Ascending aorta (tissue), 2 donors: Measurements from ENCODE around the gene PLEKHM2. TPM values are rescaled to one million over a fixed set of nuclear protein-coding genes. Genes with fewer than 3 reads are reported as not detected.

Source experiments
- DNase-seq, 2 donors: peaks; one replicate each; pipeline ENCODE4 v3.0.0-alpha.2; 2019; ENCODE audit warnings: low spot score in 2 of 2
- H3K27ac ChIP-seq, 2 donors: fragments of 200-600 bp; sonication (generic); one replicate each; pipeline ENCODE4 v1.5.1; 2016 to 2017; ENCODE audit warnings: mild to moderate bottlenecking in 1 of 2
- H3K27me3 ChIP-seq: fragments of 200-600 bp; sonication (generic); one replicate; pipeline ENCODE4 v1.5.1; 2017
- H3K36me3 ChIP-seq, 2 donors: fragments of 200-600 bp; sonication (generic); one replicate each; pipeline ENCODE4 v1.5.1; 2016
- H3K4me1 ChIP-seq, 2 donors: fragments of 200-600 bp; sonication (generic); one replicate each; pipeline ENCODE4 v1.5.1; 2016 to 2017; ENCODE audit warnings: mild to moderate bottlenecking in 1 of 2
- H3K4me3 ChIP-seq, 2 donors: fragments of 200-600 bp; sonication (generic); one replicate each; pipeline ENCODE4 v1.5.1; 2016 to 2017; ENCODE audit warnings: mild to moderate bottlenecking in 1 of 2
- H3K9me3 ChIP-seq, 2 donors: fragments of 200-600 bp; sonication (generic); one replicate each; pipeline ENCODE4 v1.5.1; 2016
- intact Hi-C: fragments of 100-400 bp; cut with DNase I; formaldehyde crosslinking; loops from one replicate; pipeline ENCODE4 v1.15.1; 2023
- total RNA-seq: library from RNA; depleted of rRNA; stranded (reverse); fragments of >200 nt; gene quantifications from one replicate; pipeline ENCODE4 v1.1.0, GENCODE V29; 2016
- TF ChIP-seq, protein P1 (sequence below), 3 experiments: fragments of 200-600 bp in 2 of 3; fragments of 450-650 bp in 1 of 3; sonication (generic) in 2 of 3; IDR thresholded peaks; one replicate each; pipeline ENCODE4 v1.5.1; 2016 to 2019; ENCODE audit warnings: antibody characterized with exemption in 3 of 3, mild to moderate bottlenecking in 1 of 3, moderate library complexity in 1 of 3

The PLEKHM2 gene
- total RNA-seq, 1 donor from 2014 or later, result 129 TPM

- peaks cover 10 to 25% of the 10 kb centered on the region in 2 donors for H3K36me3 ChIP-seq
- DNase-seq, result no peak
- H3K27ac ChIP-seq, result peak overlapping the region; percentile 26 to 42
- H3K4me3 ChIP-seq, result no peak overlapping the region
- H3K4me1 ChIP-seq, result peaks cover 18 to 40% of the 10 kb centered on the region in 2 donors
- TF ChIP-seq, protein P1, sequence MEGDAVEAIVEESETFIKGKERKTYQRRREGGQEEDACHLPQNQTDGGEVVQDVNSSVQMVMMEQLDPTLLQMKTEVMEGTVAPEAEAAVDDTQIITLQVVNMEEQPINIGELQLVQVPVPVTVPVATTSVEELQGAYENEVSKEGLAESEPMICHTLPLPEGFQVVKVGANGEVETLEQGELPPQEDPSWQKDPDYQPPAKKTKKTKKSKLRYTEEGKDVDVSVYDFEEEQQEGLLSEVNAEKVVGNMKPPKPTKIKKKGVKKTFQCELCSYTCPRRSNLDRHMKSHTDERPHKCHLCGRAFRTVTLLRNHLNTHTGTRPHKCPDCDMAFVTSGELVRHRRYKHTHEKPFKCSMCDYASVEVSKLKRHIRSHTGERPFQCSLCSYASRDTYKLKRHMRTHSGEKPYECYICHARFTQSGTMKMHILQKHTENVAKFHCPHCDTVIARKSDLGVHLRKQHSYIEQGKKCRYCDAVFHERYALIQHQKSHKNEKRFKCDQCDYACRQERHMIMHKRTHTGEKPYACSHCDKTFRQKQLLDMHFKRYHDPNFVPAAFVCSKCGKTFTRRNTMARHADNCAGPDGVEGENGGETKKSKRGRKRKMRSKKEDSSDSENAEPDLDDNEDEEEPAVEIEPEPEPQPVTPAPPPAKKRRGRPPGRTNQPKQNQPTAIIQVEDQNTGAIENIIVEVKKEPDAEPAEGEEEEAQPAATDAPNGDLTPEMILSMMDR (IDR thresholded peaks at IDR 0.05), result no peak
- H3K27me3 ChIP-seq, result no peaks in the 10 kb centered on the region
- H3K9me3 ChIP-seq, result no peaks in the 10 kb centered on the region
- intact Hi-C loops, result loop anchor here (5.0 kb wide), 1 partner anchor 56 kb away; the partner anchor contains the start of gene PLEKHM2
Measured at GRCh38 chr1:15738416-15739113, 54.4 kb downstream of the PLEKHM2 start.

DNA sequence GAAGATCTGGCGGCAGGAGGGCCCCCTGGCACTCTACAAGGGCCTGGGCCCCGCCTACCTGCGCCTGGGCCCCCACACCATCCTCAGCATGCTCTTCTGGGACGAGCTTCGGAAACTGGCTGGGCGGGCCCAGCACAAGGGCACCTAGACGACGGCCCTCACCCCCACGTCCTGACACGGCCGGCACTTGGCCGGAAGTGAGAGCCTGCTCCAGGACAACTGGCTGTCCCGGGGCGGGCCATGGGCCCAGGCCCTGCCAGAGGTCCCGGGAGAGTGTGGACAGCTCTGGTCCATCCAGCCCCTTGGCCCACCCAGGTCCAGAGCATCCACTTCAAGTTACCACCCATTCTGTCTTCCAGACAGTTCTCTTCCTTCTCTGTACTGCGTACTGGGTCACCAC is 55.1 kb downstream of the PLEKHM2 start:
- H3K9me3 ChIP-seq, result no peaks in the 10 kb centered on the region
- no peak overlapping the region for H3K4me3 ChIP-seq
- DNase-seq, result no peak
- peaks cover 3 to 18% of the 10 kb centered on the region in 2 donors for H3K36me3 ChIP-seq
- H3K27ac ChIP-seq, result peak overlapping the region; percentile 19 to 26
- H3K4me1 ChIP-seq, result peaks cover 18 to 40% of the 10 kb centered on the region in 2 donors
- no peaks in the 10 kb centered on the region for H3K27me3 ChIP-seq
- TF ChIP-seq, protein P1 (IDR thresholded peaks at IDR 0.05), result no peak
- intact Hi-C loops, result loop anchor here (5.0 kb wide), 1 partner anchor 57 kb away; the partner anchor contains the start of gene PLEKHM2

DNA sequence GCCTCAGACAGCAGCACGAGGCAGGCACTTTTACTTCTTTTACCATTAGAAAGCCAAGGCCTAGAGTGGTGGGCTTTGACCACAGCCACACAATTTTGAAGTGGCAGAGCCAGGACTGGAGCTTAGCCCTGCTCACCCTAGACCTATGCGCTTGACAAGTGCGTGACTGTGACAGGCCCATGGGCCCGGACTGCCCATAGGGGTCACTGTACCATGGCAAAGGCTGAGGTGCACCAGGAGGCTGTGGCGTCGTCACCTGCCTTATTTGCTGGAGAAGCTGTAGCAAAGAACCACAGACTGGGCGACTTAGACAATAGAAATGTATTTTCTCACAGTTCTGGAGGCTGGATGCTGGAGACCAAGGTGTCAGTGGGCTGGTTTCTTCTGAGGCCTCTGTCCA is 55.6 kb downstream of the PLEKHM2 start:
- Histone ChIP-seq H3K27me3 (no peaks in the 10 kb centered on the region), H3K36me3 (peaks cover 0 to 14% of the 10 kb centered on the region in 2 donors), H3K9me3 (no peaks in the 10 kb centered on the region), H3K4me3 (no peak overlapping the region), H3K27ac (peak overlapping the region; percentile 19 to 26), H3K4me1 (peaks cover 18 to 40% of the 10 kb centered on the region in 2 donors)
- no peak for DNase-seq
- TF ChIP-seq, protein P1 (IDR thresholded peaks at IDR 0.05), result peak in 2 of 3 experiments; percentile 12 to 20
- intact Hi-C loops, result loop anchor here (5.0 kb wide), 1 partner anchor 57 kb away; the partner anchor contains the start of gene PLEKHM2

DNA sequence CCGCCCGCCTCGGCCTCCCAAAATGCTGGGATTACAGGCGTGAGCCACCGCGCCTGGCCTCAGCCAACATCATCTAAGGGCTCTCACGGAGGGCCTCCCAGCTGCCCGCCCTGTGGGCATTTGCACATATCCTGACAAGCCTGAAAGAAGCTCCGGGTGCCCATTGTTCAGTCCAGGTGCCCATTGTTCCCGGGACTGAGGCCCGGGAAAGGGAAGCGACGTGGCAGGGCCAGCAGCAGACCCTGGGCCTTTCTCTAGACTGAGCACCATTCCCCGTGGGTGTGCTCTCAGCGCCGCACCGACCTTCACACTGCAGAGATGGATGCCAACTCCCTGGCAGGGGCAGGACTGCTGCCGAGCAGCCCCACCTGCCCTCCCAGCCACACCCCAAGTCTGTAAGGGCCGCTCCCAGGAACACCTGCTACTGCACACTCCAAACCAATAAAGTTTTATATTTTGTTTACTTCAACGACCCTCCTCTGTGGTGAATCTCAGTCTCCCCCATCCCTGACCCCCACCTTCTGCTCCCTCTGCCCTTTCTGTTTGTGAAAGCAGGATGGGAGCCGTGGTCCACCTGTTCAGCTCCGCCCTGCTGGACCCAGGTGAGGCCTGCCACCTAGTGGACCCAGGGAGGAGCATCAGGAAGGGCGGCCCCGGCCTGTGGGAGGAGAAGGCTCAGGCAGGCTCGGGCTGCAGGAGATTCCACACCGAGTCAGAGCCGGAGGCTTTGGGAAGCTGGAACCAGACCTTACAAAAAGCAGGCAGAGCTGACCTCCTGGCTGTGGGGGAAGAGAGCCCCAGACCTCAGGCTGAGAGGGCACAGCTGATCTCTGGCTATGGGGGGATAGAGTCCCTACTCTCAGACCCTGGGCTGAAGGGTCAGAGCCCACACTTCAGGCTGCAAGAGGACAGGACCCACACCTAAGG is 57.1 kb downstream of the PLEKHM2 start:
- Histone ChIP-seq H3K4me1 (peaks cover 11 to 33% of the 10 kb centered on the region in 2 donors), H3K36me3 (peaks cover 0 to 10% of the 10 kb centered on the region in 2 donors), H3K27ac (peak overlapping the region; percentile 41 to 55), H3K4me3 (no peak overlapping the region), H3K27me3 (no peaks in the 10 kb centered on the region), H3K9me3 (no peaks in the 10 kb centered on the region)
- intact Hi-C loops, result no loop called here
- peak in 1 of 2 donors; percentile 86 for DNase-seq
- TF ChIP-seq, protein P1 (IDR thresholded peaks at IDR 0.05), result peak; percentile 71 to 93 (median 85)

DNA sequence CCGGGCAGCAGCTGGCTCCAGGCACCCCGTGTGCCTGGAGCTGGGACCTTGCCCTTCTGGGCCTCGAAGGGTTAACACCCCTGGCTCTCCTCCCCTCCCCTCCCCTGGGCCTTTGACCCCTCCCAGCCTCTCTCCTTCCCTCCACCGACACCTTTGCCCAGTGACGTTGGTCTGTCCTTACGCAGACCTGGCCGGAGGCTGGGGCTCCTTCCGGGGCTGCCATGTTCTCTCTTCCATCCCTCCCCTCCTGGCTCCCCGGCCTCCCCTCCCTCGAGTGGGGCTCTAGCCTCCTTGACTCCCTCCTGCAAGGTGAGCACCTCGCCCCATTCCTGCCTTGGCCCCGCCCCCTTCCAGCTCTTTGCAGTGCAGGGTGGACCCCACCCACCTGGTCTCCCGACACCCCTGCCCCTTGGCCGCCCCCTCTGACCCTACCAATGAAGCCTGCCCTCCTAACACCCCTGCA is 58.2 kb downstream of the PLEKHM2 start, which contains the start of gene TMEM82:
Gene TMEM82 (plus strand): TSS at position 161 of the 463 bp plus-strand sequence. CDS start 61 bp downstream, at position 222.
- intact Hi-C loops, result no loop called here
- no peak within 1 kb of the TSS for H3K4me3 ChIP-seq
- peak within 1 kb of the TSS; percentile 51 to 55 for H3K27ac ChIP-seq
- H3K36me3 ChIP-seq, result peaks cover 0 to 10% of the 10 kb centered on the region in 2 donors
- no peaks in the 10 kb centered on the region for H3K9me3 ChIP-seq
- H3K4me1 ChIP-seq, result peaks cover 3 to 33% of the 10 kb centered on the region in 2 donors
- no peaks in the 10 kb centered on the region for H3K27me3 ChIP-seq
- TF ChIP-seq, protein P1 (IDR thresholded peaks at IDR 0.05), result no peak
- DNase-seq, result no peak
